Stimulated activated CD4-positive, alpha-beta T cell treated with anti-CD3 and anti-CD28 coated beads, Interleukin-2, amount 100 ng/mL, for 4 hours (primary cell): Measurements from ENCODE around the gene FXN.

Source experiments
- DNase-seq: peaks from one replicate; pipeline ENCODE4 v3.0.0-alpha.2; 2020; ENCODE audit warnings: low read depth

Gene FXN

DNA sequence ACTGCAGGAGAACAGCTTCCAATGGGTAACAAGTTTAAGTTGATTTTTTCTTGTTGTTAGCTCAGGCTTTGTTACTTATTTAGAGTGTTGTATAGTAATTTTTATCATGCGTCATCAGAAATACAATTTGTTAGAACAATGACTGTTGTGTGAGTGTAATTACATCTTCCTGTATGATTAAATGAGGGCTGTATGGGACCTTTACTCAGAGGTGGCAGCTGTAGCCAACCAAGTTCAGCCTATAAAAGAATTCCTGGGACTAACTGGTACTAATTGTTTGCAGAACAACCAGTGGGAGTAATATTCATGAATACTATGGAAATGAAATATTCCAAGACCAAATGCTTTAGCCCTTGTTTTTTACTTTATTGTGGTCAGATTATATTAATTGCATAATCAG, 107.7 kb downstream of the FXN start:
- DNase-seq = no peak

DNA sequence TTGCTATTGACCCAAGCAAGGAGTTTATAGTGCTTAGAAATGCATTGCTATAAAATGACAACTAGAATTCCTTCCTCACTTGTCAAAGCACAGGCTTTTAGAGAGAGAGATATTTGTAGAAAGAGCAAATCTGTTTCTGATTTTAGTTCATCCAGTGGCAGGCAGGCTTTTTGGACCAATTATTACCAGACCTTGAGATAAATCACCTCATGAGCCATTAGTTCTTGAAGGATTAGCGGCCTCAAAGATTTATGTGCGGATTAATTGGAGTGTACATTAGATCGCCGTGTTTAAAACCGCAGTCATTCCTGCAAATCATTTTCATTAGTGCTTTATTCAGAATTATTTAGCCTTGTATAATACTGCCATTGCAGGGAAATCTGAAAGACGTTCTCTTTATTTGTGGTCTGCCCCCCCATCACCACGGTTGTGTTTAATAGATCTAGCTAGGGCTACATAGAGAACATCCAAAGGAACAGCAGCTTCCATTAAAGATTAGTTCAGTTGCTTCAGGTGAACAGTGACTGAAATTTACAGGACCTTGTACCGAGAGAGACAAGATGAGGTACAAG, 109.7 kb downstream of the FXN start:
- no peak for DNase-seq

DNA sequence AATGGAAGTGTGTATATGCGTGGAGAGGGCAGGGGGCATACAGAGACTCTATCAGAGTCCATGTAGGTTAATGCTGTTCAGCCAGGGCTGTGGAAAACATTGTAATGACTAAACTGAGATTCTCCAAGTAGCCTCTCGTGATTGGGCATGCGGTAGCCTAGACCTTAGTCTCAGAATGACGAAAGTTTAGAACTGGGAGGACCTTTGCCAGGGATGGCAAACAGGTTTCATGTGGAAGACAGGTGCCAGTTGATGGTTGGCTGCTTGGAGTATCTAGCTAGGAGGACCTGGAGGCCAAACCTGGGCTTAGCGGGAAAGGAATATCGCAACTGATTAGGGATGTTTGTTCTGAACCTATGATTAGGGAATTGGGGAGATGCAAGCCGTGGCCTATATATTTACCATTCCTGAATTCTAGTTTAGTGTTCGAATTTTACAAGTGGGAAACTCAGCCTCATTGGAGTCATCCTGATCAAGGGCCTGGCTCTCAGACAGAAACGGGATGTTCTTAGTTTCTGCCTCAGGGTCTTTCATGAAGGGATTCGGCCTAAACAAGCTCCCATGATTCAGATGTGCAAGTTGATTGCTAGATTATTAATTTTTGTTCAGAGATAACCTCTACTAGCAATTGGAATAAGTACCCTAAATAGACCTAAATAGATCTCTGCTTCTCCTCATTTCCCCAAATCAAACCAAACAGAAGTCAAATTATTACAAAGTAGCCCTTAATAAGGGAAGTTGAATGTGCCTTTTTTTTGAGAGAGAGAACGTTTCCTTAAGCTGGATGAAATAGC, 111.7 kb downstream of the FXN start:
- DNase-seq = no peak

DNA sequence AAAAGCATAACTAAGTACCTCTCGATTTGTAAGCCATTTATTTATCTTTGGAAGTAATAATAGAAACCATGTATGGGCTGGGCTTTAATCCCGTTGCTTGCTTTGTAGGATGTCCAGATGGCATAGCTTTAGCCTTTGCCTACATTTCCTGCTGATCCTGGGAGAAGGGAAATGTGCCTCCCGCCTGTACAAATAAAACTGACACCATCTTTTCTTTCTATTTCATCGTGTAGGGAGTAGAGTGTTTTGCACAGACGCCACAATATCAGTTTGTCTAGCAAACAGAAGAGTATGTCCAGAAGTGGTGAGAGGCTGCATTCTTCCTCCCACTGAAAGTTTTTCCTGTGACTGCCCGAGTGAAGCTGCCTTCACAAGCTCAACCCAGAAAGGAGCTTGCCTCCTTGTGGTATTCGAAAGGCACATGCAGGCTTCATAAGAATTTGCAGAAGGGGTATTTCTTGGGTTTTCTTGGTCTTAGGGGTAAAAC, 113.8 kb downstream of the FXN start:
- DNase-seq = no peak
